Measurements from ENCODE around the gene TRIB2. TPM values are rescaled to one million over a fixed set of nuclear protein-coding genes. Genes with fewer than 3 reads are reported as not detected.

The TRIB2 gene
- total RNA-seq, 1 donor, result 79.6 TPM

DNA sequence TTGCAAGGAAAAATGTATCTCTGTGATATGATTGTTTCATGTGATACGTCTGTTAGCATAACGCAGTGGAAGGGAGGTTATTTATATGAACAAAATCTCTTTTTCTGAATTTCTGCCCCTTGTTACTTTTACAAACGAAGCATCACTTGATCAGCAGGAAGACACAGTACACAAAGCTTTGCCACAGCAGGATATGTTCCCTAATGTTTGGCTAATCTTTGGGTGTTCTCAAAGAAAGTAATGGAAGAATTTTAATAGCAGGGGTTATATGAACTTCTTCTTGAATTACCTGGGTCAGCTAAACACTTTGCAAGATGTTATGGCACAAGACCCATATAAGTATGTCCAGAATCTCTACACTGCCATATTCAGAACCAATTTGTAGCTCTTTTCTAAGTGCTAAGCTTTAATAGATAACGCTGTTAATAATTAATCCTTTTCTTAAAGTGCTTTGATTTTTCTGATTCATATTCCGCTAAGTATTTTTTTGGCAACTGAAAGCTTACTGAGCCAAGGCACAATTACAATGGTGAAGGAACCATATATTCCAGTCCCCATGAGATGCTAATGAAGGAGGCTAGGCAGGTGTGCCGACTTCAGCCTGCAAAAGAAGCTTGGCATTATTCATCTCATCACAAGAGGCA, 33.2 kb upstream of the TRIB2 start:
- H3K27me3 ChIP-seq (ENCODE audit: insufficient read depth, low read length), result no peaks in the 10 kb centered on the region
- no peaks in the 10 kb centered on the region for H3K79me2 ChIP-seq (ENCODE audit: insufficient read depth, low read length)
- no peak overlapping the region for H3K4me3 ChIP-seq (ENCODE audit: insufficient read depth, low read length)
- H3K9me3 ChIP-seq (ENCODE audit: low read depth, low read length), result no peaks in the 10 kb centered on the region
- H2AFZ ChIP-seq (ENCODE audit: low read length), result no peak overlapping the region
- H3K4me1 ChIP-seq (ENCODE audit: insufficient read depth, low read length), result peaks cover 11% of the 10 kb centered on the region
- H3K36me3 ChIP-seq (ENCODE audit: insufficient read depth, low read length), result no peaks in the 10 kb centered on the region
- no peak for DNase-seq (ENCODE audit: insufficient read length, low spot score, missing footprints)
- H3K27ac ChIP-seq (ENCODE audit: low read depth, low read length), result no peak overlapping the region
- H4K20me1 ChIP-seq (ENCODE audit: insufficient read depth, low read length), result no peaks in the 10 kb centered on the region
- H3K4me2 ChIP-seq (ENCODE audit: insufficient read depth, low read length), result no peak overlapping the region
- TF ChIP-seq, protein P1, sequence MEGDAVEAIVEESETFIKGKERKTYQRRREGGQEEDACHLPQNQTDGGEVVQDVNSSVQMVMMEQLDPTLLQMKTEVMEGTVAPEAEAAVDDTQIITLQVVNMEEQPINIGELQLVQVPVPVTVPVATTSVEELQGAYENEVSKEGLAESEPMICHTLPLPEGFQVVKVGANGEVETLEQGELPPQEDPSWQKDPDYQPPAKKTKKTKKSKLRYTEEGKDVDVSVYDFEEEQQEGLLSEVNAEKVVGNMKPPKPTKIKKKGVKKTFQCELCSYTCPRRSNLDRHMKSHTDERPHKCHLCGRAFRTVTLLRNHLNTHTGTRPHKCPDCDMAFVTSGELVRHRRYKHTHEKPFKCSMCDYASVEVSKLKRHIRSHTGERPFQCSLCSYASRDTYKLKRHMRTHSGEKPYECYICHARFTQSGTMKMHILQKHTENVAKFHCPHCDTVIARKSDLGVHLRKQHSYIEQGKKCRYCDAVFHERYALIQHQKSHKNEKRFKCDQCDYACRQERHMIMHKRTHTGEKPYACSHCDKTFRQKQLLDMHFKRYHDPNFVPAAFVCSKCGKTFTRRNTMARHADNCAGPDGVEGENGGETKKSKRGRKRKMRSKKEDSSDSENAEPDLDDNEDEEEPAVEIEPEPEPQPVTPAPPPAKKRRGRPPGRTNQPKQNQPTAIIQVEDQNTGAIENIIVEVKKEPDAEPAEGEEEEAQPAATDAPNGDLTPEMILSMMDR (IDR thresholded peaks at IDR 0.05; ENCODE audit: extremely low read depth, low read depth, low read length), result no peak

DNA sequence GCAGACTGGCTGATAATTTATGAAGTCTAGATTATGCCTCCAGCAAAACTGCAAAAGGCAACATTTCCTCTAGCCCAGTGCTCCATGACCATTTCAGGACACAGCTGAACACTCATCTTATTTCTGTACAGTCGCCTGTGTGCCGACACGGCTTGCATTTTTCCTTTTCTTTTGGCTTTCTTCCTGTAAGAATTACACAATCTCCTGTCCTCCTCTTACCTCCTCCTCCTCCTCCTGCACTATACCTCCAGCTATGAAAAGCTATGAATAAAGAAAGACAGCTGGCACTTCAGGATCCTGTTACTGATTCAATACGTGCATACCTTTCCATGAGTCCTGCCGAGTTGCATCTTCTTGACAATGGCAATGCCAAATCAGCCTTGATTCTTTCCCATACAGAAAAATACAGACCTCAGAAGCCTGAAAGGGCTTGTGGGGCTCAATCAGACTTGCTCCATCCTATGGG, 32.2 kb upstream of the TRIB2 start:
- Histone ChIP-seq H3K79me2 (ENCODE audit: insufficient read depth, low read length) (no peaks in the 10 kb centered on the region), H3K4me2 (ENCODE audit: insufficient read depth, low read length) (peak overlapping the region; percentile 64), H3K36me3 (ENCODE audit: insufficient read depth, low read length) (no peaks in the 10 kb centered on the region), H4K20me1 (ENCODE audit: insufficient read depth, low read length) (no peaks in the 10 kb centered on the region), H3K9me3 (ENCODE audit: low read depth, low read length) (no peaks in the 10 kb centered on the region), H3K27ac (ENCODE audit: low read depth, low read length) (no peak overlapping the region), H3K4me1 (ENCODE audit: insufficient read depth, low read length) (peaks cover 11% of the 10 kb centered on the region), H3K4me3 (ENCODE audit: insufficient read depth, low read length) (no peak overlapping the region), H2AFZ (ENCODE audit: low read length) (peak overlapping the region; percentile 70), H3K27me3 (ENCODE audit: insufficient read depth, low read length) (no peaks in the 10 kb centered on the region)
- no peak for DNase-seq (ENCODE audit: insufficient read length, low spot score, missing footprints)
- TF ChIP-seq, protein P1 (IDR thresholded peaks at IDR 0.05; ENCODE audit: extremely low read depth, low read depth, low read length), result no peak

DNA sequence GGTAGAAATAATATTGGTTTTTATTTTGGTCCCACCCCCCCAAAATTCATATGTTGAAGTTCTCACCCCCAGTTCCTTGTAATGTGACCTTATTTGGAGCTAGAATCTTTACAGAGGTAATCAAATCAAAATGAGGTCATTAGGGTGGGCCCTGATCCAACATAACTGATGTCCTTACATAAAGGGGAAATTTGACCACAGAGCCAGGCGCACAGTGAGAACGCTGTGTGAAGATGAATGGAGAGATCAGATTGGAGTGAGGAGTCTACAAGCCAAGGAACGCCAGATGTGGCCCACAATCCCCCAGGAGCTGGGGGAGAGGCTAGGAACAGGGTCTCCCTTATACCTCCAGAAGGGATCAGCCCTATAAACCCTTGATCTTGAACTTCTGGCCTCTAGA, 31.6 kb upstream of the TRIB2 start:
- H3K4me3 ChIP-seq (ENCODE audit: insufficient read depth, low read length), result no peak overlapping the region
- no peak for DNase-seq (ENCODE audit: insufficient read length, low spot score, missing footprints)
- H4K20me1 ChIP-seq (ENCODE audit: insufficient read depth, low read length), result no peaks in the 10 kb centered on the region
- H3K27ac ChIP-seq (ENCODE audit: low read depth, low read length), result no peak overlapping the region
- no peak overlapping the region for H2AFZ ChIP-seq (ENCODE audit: low read length)
- no peaks in the 10 kb centered on the region for H3K36me3 ChIP-seq (ENCODE audit: insufficient read depth, low read length)
- H3K4me1 ChIP-seq (ENCODE audit: insufficient read depth, low read length), result peaks cover 11% of the 10 kb centered on the region
- no peaks in the 10 kb centered on the region for H3K79me2 ChIP-seq (ENCODE audit: insufficient read depth, low read length)
- no peaks in the 10 kb centered on the region for H3K9me3 ChIP-seq (ENCODE audit: low read depth, low read length)
- TF ChIP-seq, protein P1 (IDR thresholded peaks at IDR 0.05; ENCODE audit: extremely low read depth, low read depth, low read length), result no peak
- H3K4me2 ChIP-seq (ENCODE audit: insufficient read depth, low read length), result no peak overlapping the region
- no peaks in the 10 kb centered on the region for H3K27me3 ChIP-seq (ENCODE audit: insufficient read depth, low read length)

DNA sequence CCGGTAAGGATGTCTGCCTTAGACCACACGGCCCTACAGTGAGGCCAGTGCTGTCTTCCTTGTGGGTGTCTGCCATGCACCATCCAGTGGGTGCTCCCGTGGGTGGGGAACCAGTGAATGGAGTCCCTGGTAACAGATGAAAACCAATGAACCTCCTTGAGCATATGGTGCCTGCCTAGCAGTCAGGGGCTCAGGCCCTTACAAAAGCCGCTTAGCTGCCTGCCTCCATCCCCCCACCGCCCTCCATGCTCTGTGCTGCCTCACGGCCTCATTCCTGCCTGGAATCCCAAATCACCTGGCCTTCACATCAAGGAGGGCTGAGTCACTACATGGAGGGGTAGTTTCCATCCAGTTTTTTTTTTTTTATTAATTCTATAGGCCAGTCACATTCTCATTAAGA, 30.8 kb upstream of the TRIB2 start:
- peaks cover 11% of the 10 kb centered on the region for H3K4me1 ChIP-seq (ENCODE audit: insufficient read depth, low read length)
- no peaks in the 10 kb centered on the region for H4K20me1 ChIP-seq (ENCODE audit: insufficient read depth, low read length)
- DNase-seq (ENCODE audit: insufficient read length, low spot score, missing footprints), result no peak
- H3K27ac ChIP-seq (ENCODE audit: low read depth, low read length), result no peak overlapping the region
- no peaks in the 10 kb centered on the region for H3K27me3 ChIP-seq (ENCODE audit: insufficient read depth, low read length)
- H3K79me2 ChIP-seq (ENCODE audit: insufficient read depth, low read length), result no peaks in the 10 kb centered on the region
- H3K4me2 ChIP-seq (ENCODE audit: insufficient read depth, low read length), result no peak overlapping the region
- H2AFZ ChIP-seq (ENCODE audit: low read length), result no peak overlapping the region
- H3K4me3 ChIP-seq (ENCODE audit: insufficient read depth, low read length), result no peak overlapping the region
- H3K36me3 ChIP-seq (ENCODE audit: insufficient read depth, low read length), result no peaks in the 10 kb centered on the region
- TF ChIP-seq, protein P1 (IDR thresholded peaks at IDR 0.05; ENCODE audit: extremely low read depth, low read depth, low read length), result no peak
- H3K9me3 ChIP-seq (ENCODE audit: low read depth, low read length), result no peaks in the 10 kb centered on the region

Data from osteoblast (primary cell).